GM18505 (cell line): ENCODE data around the gene HYPK.
"Not testable (repeated sequence)": the region's sequence is repeated elsewhere in the genome, so short reads cannot be mapped to it uniquely, and the experiment has no call there.

ENCODE experiments used
- ATAC-seq: cut with Tn5 transposase; IDR thresholded peaks from one replicate; pipeline ENCODE4 v1.9.1; 2021; ENCODE audit not compliant: unreplicated experiment
- POLR2A ChIP-seq: IDR thresholded peaks from 4 replicates; pipeline ENCODE4 v1.6.1; 2011; ENCODE audit warnings: borderline replicate concordance; ENCODE audit not compliant: insufficient read depth, insufficient read length; ENCODE audit errors: extremely low read depth

Gene HYPK

DNA sequence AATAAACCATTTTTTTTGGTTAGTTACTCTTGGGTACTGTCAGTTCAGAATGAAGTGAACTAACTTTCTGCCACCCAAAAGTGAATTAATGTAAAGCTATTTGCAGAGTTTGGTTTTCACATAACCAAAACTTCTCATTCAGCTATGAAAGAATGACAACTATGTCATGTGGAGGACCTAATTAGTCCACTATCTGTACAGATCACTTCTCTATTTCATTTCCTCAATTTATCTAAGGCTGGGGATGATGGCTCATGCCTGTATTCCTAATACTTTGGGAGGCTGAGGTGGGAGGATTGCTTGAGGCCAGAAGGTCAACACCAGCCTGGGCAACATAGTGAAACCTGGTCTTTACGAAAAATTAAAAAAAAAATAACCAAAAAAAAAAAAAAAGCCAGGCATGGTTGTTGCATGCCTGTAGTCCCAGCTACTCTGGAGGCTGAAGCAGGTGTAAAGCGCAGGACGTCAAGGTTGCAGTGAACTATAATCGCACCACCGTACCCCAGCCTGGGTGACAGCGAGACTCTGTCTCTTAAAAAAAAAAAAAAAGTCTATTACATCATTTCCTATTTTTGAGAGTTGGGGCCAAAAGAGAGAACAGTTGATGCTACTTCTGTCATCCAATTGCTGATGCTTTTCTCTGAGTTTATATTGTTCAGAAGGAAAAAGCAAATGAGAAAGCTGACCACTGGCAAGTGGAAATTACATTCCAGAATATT is 8.7 kb downstream of the HYPK start:
- peak; percentile 72 for ATAC-seq
- no peak for TF ChIP-seq POLR2A

DNA sequence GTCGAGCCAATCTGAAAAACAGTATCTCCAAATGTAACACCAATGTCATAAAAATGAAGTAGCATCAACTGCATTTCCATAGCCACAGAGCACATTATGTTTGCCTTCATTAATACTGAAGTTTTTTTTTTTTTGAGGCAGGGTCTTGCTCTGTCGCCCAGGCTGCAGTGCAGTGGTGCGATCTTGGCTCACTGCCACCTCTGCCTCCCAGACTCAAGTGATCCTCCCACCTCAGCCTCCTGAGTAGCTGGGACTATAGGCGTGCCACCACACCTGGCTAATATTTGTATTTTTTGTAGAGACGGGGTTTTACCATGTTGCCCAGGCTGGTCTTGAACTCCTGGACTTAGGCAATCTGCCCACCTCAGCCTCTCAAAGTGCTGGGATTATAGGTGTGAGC is 14.7 kb downstream of the HYPK start:
- ATAC-seq = not testable (repeated sequence)

DNA sequence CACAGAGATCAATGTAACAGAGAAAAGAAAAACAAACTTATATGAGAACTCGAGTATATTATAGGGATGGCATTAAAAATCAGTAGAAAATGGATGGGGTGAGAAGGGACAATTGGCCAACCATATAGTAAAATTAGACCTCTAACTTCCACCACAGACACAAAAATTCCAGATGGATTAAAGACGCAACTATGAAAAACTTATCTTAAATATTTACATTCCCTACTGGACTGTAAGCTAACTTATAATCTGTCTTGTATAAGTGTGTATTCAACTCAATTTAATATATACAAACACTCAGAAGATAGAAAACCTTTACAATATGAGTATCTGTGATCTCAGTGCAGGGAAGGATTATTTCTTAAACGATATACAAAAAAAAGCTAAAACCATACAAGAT is 21.1 kb downstream of the HYPK start:
- no peak for TF ChIP-seq POLR2A
- ATAC-seq = no peak

DNA sequence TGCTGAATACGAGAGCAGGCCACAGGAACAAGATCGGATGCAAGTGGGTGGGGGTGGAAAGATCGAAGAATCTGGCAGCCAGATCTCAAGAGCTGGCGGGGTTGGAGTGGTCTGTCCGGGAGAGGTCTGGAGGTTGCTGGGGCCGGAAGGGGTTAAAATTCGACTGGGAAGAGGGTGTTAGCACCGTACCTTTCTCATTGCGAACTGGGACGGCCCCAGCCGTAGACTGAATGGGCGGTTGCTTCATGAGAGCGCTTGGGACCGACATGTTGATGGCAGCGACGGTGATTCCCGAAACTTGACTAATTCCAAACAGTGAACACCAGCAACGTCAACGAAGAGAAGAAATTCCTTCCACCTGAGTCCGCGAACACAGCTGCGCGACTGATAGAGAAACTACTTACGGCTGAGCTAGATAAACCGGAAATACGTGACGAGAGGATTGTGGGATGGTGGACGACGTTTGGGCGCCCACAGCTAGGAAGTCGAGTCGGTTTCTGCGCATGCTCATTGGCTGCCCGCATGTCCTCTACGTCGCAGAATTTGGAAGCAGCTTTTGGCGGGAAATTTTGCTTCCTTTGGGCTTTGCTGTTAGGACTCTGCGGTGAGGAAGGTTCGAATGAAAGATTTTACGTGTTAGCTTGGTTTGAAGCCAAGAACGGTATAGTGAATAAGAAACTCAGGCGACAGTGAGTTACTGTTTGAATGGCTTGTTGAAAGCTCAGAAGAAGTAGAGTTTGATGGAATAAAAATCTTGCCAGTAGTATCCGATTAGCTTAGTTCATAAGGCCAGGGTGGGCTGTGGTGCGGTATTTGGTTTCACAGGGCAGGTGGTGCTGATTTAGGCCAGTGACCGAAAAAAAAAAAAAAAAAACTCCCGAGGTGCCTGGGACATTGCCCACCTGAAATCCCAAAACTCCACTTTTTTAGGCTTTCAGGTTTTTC is 24.2 kb downstream of the HYPK start, which contains the start of gene MFAP1:
Gene MFAP1, minus strand, starts transcription at position 389 of the 945 bp plus-strand sequence. Its CDS starts 121 bp downstream, at position 268.
- ATAC-seq = peak; percentile 62
- TF ChIP-seq POLR2A = peak; percentile 93

DNA sequence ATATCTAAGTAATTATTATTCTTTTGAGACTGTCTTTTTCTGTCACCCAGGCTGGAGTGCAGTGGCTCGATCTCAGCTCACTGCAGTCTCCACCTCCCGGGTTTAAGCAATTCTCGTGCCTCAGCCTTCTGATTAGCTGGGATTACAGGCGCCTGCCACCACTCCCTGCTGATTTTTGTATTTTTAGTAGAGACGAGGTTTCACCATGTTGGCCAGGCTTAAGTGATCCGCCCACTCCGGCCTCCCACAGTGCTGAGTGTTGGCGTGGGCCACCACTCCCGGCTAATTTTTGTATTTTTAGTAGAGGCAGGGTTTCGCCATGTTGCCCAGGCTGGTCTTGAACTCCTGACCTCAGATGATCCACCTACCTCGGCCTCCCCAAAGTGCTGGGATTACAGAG is 24.9 kb downstream of the HYPK start:
- not testable (repeated sequence) for ATAC-seq

DNA sequence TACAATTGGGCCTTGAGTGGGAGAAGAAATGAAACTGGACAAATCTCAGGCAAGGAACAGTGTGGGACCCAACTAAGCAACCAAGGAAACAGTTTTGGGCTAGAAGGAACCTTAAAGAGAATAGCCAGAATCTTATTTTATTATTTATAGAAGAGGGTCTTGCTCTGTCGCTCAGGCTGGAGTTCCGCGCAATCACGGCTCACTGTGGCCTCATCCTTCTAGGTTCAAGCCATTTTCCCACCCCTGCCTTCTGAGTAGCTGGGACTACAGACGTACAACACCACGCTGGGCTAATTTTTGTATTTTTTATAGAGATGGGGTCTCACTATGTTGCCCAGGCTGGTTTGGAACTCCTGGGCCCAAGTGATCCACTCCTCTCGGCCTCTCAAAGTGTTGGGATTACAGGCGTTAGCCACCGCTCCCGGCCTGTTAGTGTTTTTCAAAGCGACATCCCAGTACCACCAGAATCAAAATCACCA is 25.7 kb downstream of the HYPK start:
- ATAC-seq = no peak
- no peak for TF ChIP-seq POLR2A

DNA sequence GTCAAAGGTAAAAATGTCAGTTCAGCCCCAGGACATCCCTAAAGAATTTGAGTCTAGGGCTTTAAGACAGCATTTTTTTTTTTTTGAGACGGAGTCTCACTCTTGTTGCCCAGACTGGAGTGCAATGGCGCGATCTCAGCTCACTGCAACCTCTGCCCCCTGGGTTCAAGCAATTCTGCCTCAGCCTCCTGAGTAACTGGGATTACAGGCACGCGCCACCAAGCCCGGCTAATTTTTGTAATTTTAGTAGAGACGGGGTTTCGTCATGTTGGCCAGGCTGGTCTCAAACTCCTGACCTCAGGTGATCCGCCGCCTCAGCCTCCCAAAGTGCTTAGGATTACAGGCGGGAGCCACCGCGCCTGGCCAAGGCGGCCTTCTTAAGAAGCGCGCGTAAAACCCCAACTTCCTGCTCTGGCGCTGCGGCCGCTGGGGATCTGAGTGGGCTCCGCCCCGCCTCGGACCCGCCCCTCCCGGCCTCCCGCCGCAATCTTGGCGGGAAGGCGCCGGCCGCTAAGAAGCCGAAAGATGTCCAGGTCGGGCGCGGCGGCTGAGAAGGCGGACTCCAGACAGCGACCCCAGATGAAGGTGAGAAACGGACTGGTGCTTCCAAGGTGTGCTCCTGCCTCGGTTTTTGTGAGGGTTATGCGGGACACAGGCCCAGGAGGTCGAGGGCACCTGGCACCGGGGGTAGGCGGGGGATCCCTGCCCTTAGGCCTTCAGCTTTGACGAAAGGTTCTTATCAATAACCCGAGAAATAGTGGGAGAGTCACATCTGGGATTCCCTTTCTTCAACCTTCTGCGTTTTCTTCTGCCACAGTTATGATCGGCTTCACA is 26.3 kb downstream of the HYPK start, which contains the start of gene WDR76:
Gene WDR76, plus strand, starts transcription at position 495 of the 834 bp plus-strand sequence. Its CDS starts 31 bp downstream, at position 526.
- peak; percentile 44 for TF ChIP-seq POLR2A
- ATAC-seq = peak; percentile 62

DNA sequence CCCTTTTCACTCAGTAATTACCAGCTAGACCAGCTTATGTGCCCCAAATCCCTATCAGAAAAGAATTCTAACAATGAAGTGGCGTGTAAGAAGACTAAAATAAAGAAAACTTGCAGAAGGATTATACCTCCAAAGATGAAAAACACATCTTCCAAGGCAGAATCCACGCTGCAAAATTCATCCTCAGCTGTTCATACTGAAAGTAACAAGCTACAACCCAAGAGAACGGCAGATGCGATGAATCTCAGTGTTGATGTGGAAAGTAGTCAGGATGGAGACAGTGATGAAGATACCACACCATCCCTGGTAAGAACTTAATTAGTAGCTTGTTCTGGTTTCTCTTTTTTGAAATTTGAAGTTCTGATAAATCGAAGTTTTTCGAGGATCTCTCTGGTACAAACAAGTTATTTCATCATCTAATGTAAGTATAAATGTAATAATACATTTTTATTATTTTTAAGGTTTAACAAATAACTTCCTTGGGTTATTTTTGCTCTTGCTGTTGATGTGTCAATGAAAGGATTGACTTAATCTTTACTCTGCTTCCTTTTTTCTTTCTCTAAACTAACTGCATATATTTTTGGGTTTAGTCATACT is 27.8 kb downstream of the HYPK start:
- no peak for TF ChIP-seq POLR2A
- no peak for ATAC-seq

DNA sequence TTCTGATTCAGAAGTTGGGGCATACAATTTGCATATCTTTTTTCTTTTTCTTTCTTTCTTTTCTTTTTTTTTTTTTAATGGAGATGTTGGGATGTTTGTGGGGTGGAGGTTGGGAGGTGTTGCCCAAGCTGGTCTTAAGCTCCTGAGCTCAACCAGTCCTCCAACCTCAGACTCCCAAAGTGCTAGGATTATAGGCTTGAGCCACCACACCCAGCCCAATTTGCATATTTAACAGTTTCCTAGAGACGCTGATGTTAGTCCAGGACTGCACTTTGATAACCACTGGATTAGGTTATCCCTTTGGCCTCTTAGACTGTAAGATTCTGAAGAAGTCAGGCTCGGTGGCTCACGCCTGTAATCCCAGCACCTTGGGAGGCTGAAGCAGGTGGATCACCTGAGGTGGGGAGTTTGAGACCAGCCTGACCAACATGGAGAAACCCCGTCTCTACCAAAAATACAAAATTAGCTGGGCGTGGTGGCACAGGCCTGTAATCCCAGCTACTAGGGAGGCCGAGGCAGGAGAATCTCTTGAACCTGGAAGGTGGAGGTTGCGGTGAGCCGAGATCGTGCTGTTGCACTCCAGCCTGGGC is 29.6 kb downstream of the HYPK start:
- not testable (repeated sequence) for ATAC-seq

DNA sequence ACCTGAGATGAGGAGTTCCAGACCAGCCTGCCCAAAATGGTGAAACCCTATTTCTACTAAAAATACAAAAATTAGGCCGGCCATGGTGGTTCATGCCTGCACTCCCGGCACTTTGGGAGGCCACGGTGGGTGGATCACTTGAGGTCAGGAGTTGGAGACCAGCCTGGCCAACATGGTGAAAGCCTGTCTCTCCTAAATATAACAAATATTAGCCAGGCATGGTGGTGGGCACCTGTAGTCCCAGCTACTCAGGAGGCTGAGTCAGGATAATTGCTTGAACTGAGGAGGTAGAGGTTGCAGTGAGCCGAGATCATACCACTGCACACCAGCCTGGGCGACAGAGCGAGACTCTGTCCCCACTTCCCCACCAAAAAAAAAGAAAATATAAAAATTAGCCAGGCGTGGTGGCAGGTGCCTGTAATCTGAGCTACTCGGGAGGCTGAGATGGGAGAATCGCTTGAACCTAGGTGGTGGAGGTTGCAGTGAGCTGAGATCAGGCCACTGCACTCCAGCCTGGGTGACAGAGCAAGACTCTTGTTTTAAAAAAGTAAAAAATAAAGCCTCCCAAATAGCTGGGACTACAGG is 30.4 kb downstream of the HYPK start:
- not testable (repeated sequence) for ATAC-seq

DNA sequence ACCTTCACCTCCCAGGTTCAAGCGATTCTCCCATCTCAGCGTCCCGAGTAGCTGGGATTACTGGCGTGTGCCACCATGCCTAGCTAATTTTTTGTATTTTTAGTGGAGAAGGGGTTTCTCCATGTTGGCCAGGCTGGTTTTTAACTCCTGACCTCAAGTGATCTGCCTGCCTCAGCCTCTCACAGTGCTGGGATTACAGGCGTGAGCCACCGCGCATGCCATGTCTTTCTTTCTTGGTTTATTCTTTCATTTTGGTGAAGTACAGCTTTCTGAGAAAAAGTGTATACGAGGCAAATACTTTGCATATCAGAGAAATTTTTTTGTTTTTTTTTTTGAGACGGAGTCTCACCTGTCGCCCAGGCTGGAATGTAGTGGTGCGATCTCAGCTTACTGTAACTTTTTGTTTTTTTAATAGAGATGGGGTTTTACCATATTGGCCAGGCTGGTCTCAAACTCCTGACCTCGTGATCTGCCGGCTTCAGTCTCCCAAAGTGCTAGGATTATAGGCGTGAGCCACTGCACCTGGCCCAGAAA is 31.2 kb downstream of the HYPK start:
- ATAC-seq = not testable (repeated sequence)

DNA sequence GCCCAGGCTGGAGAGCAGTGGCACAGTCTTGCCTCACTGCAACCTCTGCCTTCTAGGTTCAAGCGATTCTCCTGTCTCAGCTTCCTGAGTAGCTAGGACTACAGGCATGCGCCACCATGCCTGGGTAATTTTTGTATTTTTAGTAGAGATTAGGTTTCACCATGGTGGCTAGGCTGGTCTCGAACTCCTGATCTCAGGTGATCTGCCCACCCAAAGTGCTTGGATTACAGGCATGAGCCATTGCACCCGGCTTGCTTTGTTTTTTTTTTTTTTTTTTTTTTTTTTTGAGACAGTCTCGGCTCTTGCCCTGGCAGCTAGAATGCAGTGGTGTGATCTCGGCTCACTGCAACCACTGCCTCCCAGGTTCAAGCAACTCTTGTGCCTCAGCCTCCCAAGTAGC is 32.1 kb downstream of the HYPK start:
- ATAC-seq = not testable (repeated sequence)

DNA sequence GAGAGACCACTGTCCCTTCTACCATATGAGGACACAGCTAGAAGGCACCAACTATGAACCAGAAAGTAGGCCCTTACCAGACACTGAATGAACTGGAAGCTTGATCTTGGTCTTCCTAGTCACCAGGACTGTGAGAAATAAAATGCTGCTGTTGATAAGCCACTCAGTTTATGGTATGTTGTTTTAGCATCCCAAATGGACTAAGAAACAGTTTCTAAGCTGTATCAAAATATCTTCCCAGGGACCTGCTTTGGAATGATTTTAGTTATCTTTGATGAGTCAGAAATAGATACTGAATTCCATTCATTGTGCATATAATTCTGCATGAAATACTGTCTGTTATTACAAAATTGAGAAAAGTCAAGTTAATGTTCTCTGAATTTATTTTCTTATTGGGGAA is 45.0 kb downstream of the HYPK start:
- ATAC-seq = no peak
- no peak for TF ChIP-seq POLR2A
